Gastroesophageal sphincter (tissue), 2 donors: ENCODE results near the gene PI4KA.

Experiments used
- EP300 ChIP-seq: sonication (generic); formaldehyde crosslinking; IDR thresholded peaks from one replicate; pipeline ENCODE4 v1.6.1; 2017; ENCODE audit warnings: antibody characterized with exemption, mild to moderate bottlenecking
- POLR2AphosphoS5 ChIP-seq: sonication (generic); formaldehyde crosslinking; IDR thresholded peaks from one replicate; pipeline ENCODE4 v1.6.1; 2017; ENCODE audit warnings: antibody characterized with exemption

DNA sequence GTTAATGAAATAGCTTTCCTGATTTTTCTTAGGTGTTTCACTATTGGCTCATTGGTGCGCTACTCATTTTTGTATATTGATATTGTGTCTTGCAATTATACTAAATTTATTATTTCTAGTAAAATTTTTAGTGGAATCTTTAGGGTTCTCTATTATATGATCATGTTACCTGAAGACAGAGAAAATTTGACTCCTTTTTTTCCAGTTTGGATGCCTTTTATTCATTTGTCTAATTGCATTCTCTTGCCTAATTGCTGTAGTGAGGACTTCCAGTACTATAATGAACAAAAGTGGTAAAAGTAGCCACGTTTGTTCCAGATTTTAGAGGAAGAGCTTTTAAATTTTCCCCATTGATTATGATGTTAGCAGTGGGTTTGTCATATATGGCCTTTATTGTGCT is 198.7 kb downstream of the PI4KA start:
- TF ChIP-seq POLR2AphosphoS5 (no peak), EP300 (no peak)
